ENCODE data around the gene NOS3.
"Not testable (repeated sequence)": the region's sequence is repeated elsewhere in the genome, so short reads cannot be mapped to it uniquely, and the experiment has no call there.

Gene NOS3

DNA sequence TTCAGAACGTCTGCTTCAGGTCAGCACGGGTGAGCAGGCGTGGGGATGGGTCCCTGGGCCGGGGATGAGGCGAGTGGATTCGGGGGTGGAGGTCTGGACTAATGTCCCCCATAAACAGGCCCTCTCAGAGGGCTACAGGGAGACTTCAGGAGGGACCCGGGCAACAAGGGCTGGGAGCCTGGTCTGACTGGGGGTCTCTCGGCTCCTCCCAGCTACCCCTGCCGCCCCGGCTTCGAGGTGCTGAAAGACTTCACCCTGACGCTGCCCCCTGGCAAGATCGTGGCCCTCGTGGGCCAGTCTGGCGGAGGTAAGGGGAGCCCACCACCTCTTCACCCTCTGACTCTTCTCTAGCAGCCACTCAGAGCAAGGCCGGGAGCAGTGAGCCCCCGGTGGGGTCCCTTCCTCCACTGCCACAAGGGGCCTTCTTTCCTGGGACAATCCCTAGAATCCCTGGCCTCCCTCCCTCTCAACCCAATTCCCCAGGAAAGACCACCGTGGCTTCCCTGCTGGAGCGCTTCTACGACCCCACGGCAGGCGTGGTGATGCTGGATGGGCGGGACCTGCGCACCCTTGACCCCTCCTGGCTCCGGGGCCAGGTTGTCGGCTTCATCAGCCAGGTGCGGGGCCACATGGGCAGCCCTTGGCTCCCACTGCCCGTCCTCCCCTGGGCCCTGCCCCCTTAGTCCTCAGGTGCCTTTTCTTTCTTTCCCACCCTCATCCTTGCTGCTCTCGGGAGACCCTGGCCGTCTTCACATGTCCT lies 50.0 kb downstream of the NOS3 start:
- no peak for DNase-seq

GRCh38 chr7:151043449-151043848 lies 52.6 kb downstream of the NOS3 start:
- not testable (repeated sequence) for DNase-seq

DNA sequence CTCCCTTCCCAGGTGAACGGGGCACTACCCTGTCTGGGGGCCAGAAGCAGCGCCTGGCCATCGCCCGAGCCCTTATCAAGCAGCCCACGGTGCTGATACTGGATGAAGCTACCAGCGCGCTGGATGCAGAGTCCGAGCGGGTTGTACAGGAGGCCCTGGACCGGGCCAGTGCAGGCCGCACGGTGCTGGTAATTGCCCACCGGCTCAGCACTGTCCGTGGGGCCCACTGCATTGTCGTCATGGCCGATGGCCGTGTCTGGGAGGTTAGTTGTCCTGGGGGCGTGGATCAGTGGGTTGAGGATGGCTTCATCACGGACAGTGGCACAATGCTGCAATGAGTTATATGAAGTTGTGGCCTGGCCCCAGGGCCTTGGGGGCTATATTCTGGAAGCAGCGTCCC lies 53.1 kb downstream of the NOS3 start:
- DNase-seq: no peak

GRCh38 chr7:151045262-151045661 lies 54.4 kb downstream of the NOS3 start:
- no peak for DNase-seq

DNA sequence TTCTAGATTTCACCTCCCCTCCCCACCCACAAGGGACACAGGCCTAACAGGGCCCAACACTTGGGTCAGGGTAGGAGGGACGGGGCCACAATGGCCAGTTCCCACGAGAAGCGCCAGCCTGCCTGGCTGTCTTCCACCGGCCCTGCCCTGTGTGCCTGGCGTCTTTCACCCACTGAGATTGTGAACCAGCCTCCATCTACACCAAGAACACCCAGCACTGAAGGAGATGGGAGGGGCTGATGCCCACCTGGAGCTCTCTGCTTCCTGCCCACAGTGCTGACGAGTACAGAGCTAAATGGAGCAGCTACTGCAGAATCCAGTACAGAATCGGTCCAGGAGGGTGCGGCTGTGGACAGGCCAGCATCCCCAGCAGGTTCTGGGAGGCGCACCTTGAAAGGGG lies 55.1 kb downstream of the NOS3 start:
- no peak for DNase-seq

- no peak for DNase-seq
Measured at GRCh38 chr7:151046603-151047573, 56.1 kb downstream of the NOS3 start.

GRCh38 chr7:151047976-151048815 lies 57.4 kb downstream of the NOS3 start, which contains the start of gene ASIC3:
ASIC3 (plus strand) TSS chr7:151048531; CDS start chr7:151048886, 355 bp downstream.
- no peak for DNase-seq

DNA sequence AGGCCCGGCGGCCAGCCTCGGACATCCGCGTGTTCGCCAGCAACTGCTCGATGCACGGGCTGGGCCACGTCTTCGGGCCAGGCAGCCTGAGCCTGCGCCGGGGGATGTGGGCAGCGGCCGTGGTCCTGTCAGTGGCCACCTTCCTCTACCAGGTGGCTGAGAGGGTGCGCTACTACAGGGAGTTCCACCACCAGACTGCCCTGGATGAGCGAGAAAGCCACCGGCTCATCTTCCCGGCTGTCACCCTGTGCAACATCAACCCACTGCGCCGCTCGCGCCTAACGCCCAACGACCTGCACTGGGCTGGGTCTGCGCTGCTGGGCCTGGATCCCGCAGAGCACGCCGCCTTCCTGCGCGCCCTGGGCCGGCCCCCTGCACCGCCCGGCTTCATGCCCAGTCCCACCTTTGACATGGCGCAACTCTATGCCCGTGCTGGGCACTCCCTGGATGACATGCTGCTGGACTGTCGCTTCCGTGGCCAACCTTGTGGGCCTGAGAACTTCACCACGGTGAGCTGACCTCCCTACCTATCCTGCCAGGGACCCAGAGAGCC lies 58.2 kb downstream of the NOS3 start:
- DNase-seq: no peak

GRCh38 chr7:151051108-151051507 lies 60.3 kb downstream of the NOS3 start:
- no peak for DNase-seq

GRCh38 chr7:151053096-151053495 lies 62.3 kb downstream of the NOS3 start:
- DNase-seq: no peak

GRCh38 chr7:151053751-151054150 lies 62.9 kb downstream of the NOS3 start:
- no peak for DNase-seq

GRCh38 chr7:151056283-151056665 lies 65.5 kb downstream of the NOS3 start:
- DNase-seq: no peak

DNA sequence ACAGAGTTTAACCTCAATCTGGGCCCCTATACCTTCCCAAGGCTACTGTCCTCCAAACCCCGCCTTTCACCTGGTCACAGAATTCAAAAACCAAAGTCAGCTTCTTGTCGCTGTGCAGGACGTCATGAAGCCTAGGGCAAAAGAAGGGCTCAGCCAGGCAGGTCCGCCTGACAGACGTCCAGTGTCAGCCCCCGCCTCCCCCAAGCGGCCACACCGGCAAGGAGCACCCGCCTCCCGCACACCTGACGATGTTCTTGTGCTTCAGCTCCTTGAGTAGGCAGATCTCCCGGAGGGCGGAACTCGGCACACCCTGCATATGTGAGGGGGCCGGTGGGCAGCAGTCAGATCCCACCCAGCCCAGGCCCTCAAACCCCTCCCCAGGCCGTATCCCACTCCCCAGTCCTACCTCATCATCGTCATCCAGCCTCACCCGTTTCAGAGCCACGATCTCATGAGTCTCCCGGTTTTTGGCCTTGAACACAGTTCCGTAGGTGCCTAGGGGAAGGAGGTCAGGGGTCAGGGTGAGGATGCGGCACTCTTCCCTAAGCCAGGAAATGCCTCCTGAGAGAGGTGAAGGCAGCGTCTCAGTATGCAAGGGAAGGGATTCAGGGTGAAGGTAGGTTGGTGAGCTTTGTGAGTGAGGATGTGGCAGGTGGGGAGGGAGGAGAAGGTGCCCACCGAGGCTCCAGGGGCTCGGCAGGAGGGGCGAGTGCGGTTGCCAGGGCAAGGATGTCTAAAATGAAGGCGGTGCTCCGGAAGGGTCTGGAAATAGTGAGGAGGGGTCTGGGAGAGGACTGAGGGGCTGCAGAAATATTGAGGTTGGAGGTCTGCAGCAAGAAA lies 66.1 kb downstream of the NOS3 start:
- DNase-seq: no peak

GRCh38 chr7:151057506-151057988 lies 66.7 kb downstream of the NOS3 start, which contains the start of gene CDK5:
CDK5 (minus strand) TSS chr7:151057897; CDS start chr7:151057848, 49 bp downstream.
- no peak for DNase-seq

- peak; percentile 100 for DNase-seq
Measured at GRCh38 chr7:151057989-151058780, 67.4 kb downstream of the NOS3 start.

- peak; percentile 40 for DNase-seq
Measured at GRCh38 chr7:151058781-151059366, 68.1 kb downstream of the NOS3 start.

DNA sequence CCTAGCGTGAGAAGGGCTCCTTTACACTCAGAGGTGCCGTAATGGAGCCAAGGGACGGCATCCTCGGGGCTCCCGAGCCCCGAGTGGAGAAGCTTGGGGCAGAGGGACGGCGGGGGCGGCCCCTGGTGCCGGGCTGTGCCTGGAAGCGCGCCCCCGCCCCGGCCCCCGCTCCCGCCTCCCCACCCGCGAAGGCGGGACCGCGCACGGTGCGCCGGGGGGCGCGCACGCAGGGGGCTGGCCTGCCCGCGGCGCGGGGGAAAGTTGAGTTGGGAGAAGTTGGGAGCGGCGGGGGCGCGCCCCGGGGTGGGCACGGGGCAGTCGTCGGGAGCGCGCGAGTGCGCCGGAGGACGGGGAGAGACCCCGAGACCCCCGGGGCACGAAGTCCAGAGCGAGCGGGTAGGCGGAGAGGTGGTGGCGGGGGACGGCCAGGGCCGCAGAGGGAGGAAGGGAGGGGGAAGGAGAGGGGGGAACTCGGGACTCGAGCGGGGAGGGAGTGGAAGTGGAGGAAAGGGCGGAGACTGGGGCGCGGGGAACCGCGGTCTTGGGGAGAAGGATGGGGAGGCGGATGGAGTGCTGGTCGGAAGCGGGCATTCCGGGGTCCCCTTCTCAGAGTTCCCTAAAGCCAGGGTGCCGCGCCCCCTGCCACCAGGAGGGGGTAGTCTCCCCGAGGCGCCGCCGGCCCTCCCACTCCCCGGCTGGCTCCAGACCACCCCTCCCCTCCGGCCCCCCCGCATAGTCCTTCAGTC lies 68.7 kb downstream of the NOS3 start, which contains the start of gene SLC4A2:
SLC4A2 (plus strand) TSS at position 223 of the 746 bp plus-strand sequence. CDS start 2,399 bp downstream, outside the sequence.
- DNase-seq: peak; percentile 86

DNA sequence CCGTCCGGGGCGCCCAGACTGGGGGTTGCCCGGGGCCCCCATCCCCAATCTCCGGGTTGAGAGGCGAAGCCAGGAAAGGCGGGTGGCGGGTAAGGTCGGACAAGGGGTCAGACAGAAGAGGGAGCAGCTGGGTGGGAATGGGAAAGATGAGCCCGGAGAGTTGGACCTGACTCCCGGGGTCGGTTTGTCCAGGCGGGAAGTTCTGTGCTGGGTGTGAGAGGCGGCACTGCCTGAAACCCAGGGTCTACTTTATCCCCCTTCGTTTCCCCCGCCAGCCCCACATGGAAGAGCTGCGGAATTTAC lies 69.2 kb downstream of the NOS3 start:
- no peak for DNase-seq
